ENCODE measurements around the gene PAIP2. TPM values are rescaled to one million over a fixed set of nuclear protein-coding genes. Genes with fewer than 3 reads are reported as not detected.

Gene PAIP2
- total RNA-seq, 1 experiment from 2014 or later, result 80.6 TPM

GRCh38 chr5:139361835-139362429 lies 20.3 kb downstream of the PAIP2 start:
- peaks cover 61% of the 10 kb centered on the region for H3K36me3 ChIP-seq
- H3K4me3 ChIP-seq, result no peak overlapping the region
- DNase-seq, result no peak
- no peaks in the 10 kb centered on the region for H3K9me3 ChIP-seq
- H3K27me3 ChIP-seq, result no peaks in the 10 kb centered on the region

- Histone ChIP-seq H3K36me3 (peaks cover 66% of the 10 kb centered on the region), H3K4me3 (no peak overlapping the region), H3K9me3 (no peaks in the 10 kb centered on the region), H3K27me3 (no peaks in the 10 kb centered on the region)
- DNase-seq, result no peak
These were observed 22.3 kb downstream of the PAIP2 start for GRCh38 chr5:139363937-139364336.

- no peaks in the 10 kb centered on the region for H3K27me3 ChIP-seq
- no peak for DNase-seq
- no peaks in the 10 kb centered on the region for H3K9me3 ChIP-seq
- peaks cover 71% of the 10 kb centered on the region for H3K36me3 ChIP-seq
- no peak overlapping the region for H3K4me3 ChIP-seq
These were observed 22.8 kb downstream of the PAIP2 start for GRCh38 chr5:139364466-139364865.

DNA sequence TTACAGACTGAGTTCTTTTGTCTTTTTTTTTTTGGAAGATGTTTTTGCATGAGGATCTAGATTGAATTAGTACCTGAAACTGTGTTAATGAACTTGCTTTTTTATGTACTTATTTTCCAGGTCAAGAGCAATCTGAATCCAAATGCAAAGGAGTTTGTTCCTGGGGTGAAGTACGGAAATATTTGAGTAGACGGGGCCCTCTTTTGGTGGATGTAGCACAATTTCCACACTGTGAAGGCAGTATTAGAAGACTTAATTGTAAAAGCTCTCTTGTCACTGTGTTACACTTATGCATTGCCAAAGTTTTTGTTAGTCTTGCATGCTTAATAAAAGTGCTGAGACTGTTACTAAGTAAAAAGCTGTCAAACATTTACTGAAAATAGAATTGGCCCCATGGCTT lies 27.0 kb downstream of the PAIP2 start:
- Histone ChIP-seq H3K27me3 (no peaks in the 10 kb centered on the region), H3K36me3 (peaks cover 88% of the 10 kb centered on the region), H3K9me3 (no peaks in the 10 kb centered on the region), H3K4me3 (no peak overlapping the region)
- no peak for DNase-seq

- Histone ChIP-seq H3K9me3 (no peaks in the 10 kb centered on the region), H3K4me3 (no peak overlapping the region), H3K27me3 (no peaks in the 10 kb centered on the region), H3K36me3 (peaks cover 82% of the 10 kb centered on the region)
- DNase-seq, result no peak
These were observed 27.5 kb downstream of the PAIP2 start for GRCh38 chr5:139369181-139369580.

- no peak overlapping the region for H3K4me3 ChIP-seq
- H3K27me3 ChIP-seq, result no peaks in the 10 kb centered on the region
- no peaks in the 10 kb centered on the region for H3K9me3 ChIP-seq
- peak; percentile 70 for DNase-seq
- H3K36me3 ChIP-seq, result peaks cover 74% of the 10 kb centered on the region
These were observed 30.1 kb downstream of the PAIP2 start for GRCh38 chr5:139371482-139372435.

DNA sequence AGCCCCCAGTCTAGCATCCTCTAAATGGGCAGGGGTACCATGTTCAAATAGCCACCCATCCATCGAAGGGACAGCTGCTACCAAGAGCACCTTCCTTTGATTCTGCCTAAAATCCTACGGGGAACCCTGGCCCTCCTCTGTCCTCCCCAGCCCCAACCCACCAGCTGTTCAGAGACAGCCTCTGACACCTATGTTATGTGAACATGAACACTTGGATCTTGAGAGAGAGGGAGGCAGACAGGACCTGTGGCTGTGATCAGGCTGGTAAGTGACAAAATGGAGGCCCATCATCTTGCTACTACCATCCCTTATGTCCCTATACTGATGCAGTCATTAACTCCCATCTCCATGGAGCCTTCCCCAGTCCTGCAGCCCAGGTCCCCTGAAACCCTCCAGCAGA lies 33.3 kb downstream of the PAIP2 start:
- no peak overlapping the region for H3K4me3 ChIP-seq
- no peak for DNase-seq
- no peaks in the 10 kb centered on the region for H3K9me3 ChIP-seq
- H3K36me3 ChIP-seq, result peaks cover 54% of the 10 kb centered on the region
- H3K27me3 ChIP-seq, result no peaks in the 10 kb centered on the region

DNA sequence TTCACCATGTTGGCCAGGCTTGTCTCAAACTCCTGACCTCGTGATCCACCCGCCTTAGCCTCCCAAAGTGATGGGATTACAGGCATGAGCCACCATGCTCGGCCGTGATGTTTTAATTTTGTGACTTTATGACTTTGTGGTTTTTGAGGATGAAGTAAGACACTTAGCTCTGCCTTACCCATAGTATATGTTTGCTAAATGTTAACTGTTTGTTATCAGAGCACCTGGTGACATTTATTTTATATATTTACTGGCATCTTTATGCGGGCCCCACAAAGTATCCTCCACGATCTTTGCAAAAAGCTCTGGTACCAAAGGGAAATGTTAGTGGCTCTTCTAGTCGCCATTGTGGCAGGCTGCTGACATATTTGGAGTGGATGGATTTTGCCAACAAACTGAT lies 34.7 kb downstream of the PAIP2 start:
- Histone ChIP-seq H3K27me3 (no peaks in the 10 kb centered on the region), H3K4me3 (no peak overlapping the region), H3K9me3 (no peaks in the 10 kb centered on the region), H3K36me3 (peaks cover 44% of the 10 kb centered on the region)
- DNase-seq, result no peak

GRCh38 chr5:139377226-139377625 lies 35.6 kb downstream of the PAIP2 start:
- no peak overlapping the region for H3K4me3 ChIP-seq
- peaks cover 37% of the 10 kb centered on the region for H3K36me3 ChIP-seq
- DNase-seq, result no peak
- H3K9me3 ChIP-seq, result no peaks in the 10 kb centered on the region
- no peaks in the 10 kb centered on the region for H3K27me3 ChIP-seq

GRCh38 chr5:139378101-139378825 lies 36.6 kb downstream of the PAIP2 start:
- Histone ChIP-seq H3K36me3 (peaks cover 27% of the 10 kb centered on the region), H3K4me3 (no peak overlapping the region), H3K9me3 (no peaks in the 10 kb centered on the region), H3K27me3 (no peaks in the 10 kb centered on the region)
- no peak for DNase-seq

DNA sequence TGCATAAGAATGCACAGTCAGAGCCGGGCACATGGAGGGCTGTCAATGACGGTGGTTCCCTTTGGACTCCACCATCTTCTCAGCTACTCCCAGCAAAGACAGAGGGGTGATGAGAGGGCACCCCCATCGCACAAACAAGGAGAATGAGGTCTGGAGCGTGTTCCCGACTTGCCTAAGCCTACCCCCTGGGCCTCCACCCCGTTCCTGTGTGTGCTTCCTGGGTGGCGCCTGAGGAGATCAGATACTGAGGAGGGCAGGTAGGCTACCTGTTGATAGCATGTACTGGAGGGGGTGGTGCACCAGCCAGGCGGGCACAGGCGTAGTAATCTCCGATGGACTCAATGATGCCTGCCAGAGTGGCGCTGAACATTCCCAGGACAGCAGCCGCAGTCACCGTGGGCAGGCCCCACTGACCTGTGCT lies 37.3 kb downstream of the PAIP2 start:
- Histone ChIP-seq H3K4me3 (no peak overlapping the region), H3K9me3 (no peaks in the 10 kb centered on the region), H3K27me3 (no peaks in the 10 kb centered on the region), H3K36me3 (peaks cover 24% of the 10 kb centered on the region)
- DNase-seq, result no peak

- H3K9me3 ChIP-seq, result no peaks in the 10 kb centered on the region
- no peaks in the 10 kb centered on the region for H3K27me3 ChIP-seq
- H3K4me3 ChIP-seq, result no peak overlapping the region
- peaks cover 18% of the 10 kb centered on the region for H3K36me3 ChIP-seq
- no peak for DNase-seq
These were observed 38.2 kb downstream of the PAIP2 start for GRCh38 chr5:139379626-139380449.

DNA sequence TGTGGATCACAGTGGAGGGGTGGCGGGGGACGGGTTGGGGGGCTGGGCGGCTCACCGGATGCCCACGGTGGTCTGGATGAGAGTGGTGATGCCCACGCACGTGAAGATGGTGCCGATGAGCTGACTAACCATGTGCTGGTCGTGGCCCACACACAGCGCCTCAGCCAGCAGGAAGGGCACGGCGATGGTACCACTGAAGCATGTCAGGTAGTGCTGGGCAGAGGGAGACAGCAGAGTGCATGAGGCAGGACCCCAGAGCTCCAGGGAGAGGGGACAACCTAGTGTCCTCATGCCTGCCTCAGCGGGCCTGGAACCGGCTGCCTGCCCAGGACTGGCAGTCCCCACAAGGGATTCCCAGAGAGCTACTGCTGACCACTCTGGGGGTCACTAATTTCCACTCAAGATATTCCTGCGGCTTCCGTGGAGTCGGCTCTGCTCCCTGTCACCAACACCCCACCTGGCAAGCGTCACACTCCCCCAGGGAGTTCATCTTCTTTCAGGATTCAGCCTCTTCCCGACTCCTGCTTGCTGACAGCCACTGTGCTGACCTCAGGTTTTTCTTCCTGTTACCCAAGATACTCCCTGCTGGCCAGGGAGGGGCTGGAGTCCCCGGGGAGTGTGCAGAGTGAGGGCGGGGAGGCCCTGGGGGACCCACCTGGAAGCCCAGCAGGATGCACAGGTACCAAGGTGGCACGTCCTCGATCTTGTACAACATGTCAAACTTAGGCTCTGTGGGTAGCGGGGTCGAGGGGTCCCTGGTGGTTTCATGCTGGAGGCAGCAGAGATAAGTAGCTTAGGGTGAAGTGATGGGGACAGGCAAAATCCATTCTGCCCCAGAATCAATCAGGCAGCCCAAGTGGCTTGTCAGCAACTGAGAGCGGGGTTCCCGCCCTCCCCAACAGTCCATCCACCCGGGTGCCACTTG lies 40.4 kb downstream of the PAIP2 start:
- H3K4me3 ChIP-seq, result no peak overlapping the region
- no peaks in the 10 kb centered on the region for H3K9me3 ChIP-seq
- H3K36me3 ChIP-seq, result peaks cover 10% of the 10 kb centered on the region
- no peaks in the 10 kb centered on the region for H3K27me3 ChIP-seq
- DNase-seq, result no peak

DNA sequence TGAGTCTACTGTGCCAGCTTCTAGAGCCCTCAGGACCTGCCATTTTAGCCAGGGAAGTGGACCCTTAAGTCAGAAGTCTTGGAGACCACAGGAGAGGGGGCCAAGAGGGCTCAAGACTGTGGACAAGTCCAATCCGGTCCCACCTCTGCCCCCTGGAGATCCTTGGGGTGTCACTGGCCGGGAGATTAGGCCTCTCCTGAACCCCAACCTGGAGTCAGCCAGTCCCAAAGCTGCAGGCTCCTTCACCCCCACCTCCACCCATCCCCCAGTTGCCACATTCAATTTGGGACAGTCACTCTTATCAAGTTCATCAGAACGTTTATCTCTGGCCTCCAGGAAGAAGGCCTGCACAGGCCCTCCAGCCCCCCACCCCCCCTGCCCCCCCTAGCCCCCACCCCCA lies 41.2 kb downstream of the PAIP2 start:
- DNase-seq, result no peak
- Histone ChIP-seq H3K9me3 (no peaks in the 10 kb centered on the region), H3K36me3 (peaks cover 3% of the 10 kb centered on the region), H3K27me3 (no peaks in the 10 kb centered on the region), H3K4me3 (no peak overlapping the region)

GRCh38 chr5:139383275-139383992 lies 41.8 kb downstream of the PAIP2 start, which contains the start of gene SLC23A1:
Gene SLC23A1, minus strand, starts transcription at chr5:139383297. Its CDS starts 44 bp downstream, at chr5:139383253.
- H3K36me3 ChIP-seq, result no peaks in the 10 kb centered on the region

More at GRCh38 chr5:139383275-139383992, 41.8 kb downstream of the PAIP2 start, which contains the start of gene SLC23A1:
- no peak for DNase-seq
- no peaks in the 10 kb centered on the region for H3K9me3 ChIP-seq
- no peaks in the 10 kb centered on the region for H3K27me3 ChIP-seq
- H3K4me3 ChIP-seq, result no peak within 1 kb of the TSS

All from MG63 (cell line).